Liver (tissue), 9 donors: ENCODE results near the gene MINDY1. TPM values are rescaled to one million over a fixed set of nuclear protein-coding genes. Genes with fewer than 3 reads are reported as not detected.

Experiments used
- DNase-seq: peaks from one replicate; pipeline ENCODE4 v3.0.0-alpha.2; 2017; ENCODE audit warnings: low spot score
- H3K27ac ChIP-seq, 2 donors: one replicate each; pipeline ENCODE4 v1.7.0; 2013; ENCODE audit warnings: inconsistent platforms in 2 of 2, low read length in 2 of 2, control low read depth in 1 of 2, low read depth in 1 of 2, mild to moderate bottlenecking in 1 of 2
- H3K27me3 ChIP-seq, 4 donors: one replicate each; pipeline versions ENCODE4 v1.6.1 to v1.7.0; 2013; ENCODE audit warnings: low read length in 3 of 4, inconsistent platforms in 1 of 4, mild to moderate bottlenecking in 1 of 4, moderate library complexity in 1 of 4; ENCODE audit not compliant: control insufficient read depth in 4 of 4, insufficient read depth in 4 of 4
- H3K36me3 ChIP-seq, 4 donors: one replicate each; pipeline versions ENCODE4 v1.6.1 to v1.7.0; 2013; ENCODE audit warnings: low read length in 3 of 4, mild to moderate bottlenecking in 3 of 4, low read depth in 1 of 4, moderate library complexity in 1 of 4; ENCODE audit not compliant: control insufficient read depth in 4 of 4, insufficient read depth in 3 of 4
- H3K4me1 ChIP-seq, 4 donors: one replicate each; pipeline versions ENCODE4 v1.6.1 to v1.7.0; 2013; ENCODE audit warnings: low read length in 3 of 4, mild to moderate bottlenecking in 3 of 4, moderate library complexity in 1 of 4; ENCODE audit not compliant: control insufficient read depth in 4 of 4, insufficient read depth in 4 of 4
- H3K4me3 ChIP-seq, 3 donors: one replicate each; pipeline versions ENCODE4 v1.6.1 to v1.7.0; 2013; ENCODE audit warnings: low read length in 3 of 3, control low read depth in 1 of 3, low read depth in 1 of 3, mild to moderate bottlenecking in 1 of 3
- H3K9ac ChIP-seq, 2 donors: one replicate each; pipeline ENCODE4 v1.7.0; 2013; ENCODE audit warnings: low read length in 2 of 2, mild to moderate bottlenecking in 2 of 2, moderate library complexity in 2 of 2, control low read depth in 1 of 2, low read depth in 1 of 2
- H3K9me3 ChIP-seq, 4 donors: one replicate each; pipeline versions ENCODE4 v1.6.1 to v1.7.0; 2013; ENCODE audit warnings: low read length in 3 of 4; ENCODE audit not compliant: control insufficient read depth in 4 of 4
- ATF3 ChIP-seq: IDR thresholded peaks from 2 replicates; pipeline ENCODE4 v1.6.1; 2016; ENCODE audit warnings: antibody characterized with exemption
- CTCF ChIP-seq: fragments of 150-350 bp; IDR thresholded peaks from 2 replicates; pipeline ENCODE4 v1.5.1; 2017; ENCODE audit warnings: improper control_type of control experiment, low read depth, low read length; ENCODE audit not compliant: missing input control
- FOXA2 ChIP-seq: IDR thresholded peaks from 2 replicates; pipeline ENCODE4 v1.6.1; 2016; ENCODE audit warnings: antibody characterized with exemption
- HNF4A ChIP-seq, 2 donors: conservative IDR thresholded peaks; 2 replicates each; pipeline ENCODE4 v1.6.1; 2016; ENCODE audit warnings: antibody characterized with exemption in 2 of 2, mild to moderate bottlenecking in 2 of 2
- JUND ChIP-seq, 2 donors: IDR thresholded peaks; 2 replicates each; pipeline ENCODE4 v1.6.1; 2016; ENCODE audit warnings: antibody characterized with exemption in 2 of 2
- MAX ChIP-seq: IDR thresholded peaks from 2 replicates; pipeline ENCODE4 v1.6.1; 2016; ENCODE audit warnings: antibody characterized with exemption
- RXRA ChIP-seq, 2 donors: IDR thresholded peaks; 2 replicates each; pipeline ENCODE4 v1.6.1; 2017 to 2018; ENCODE audit warnings: antibody characterized with exemption in 2 of 2, mild to moderate bottlenecking in 1 of 2
- WGBS: extraction: QIAGEN DNeasy Blood & Tissue Kit; methylation state at CpG from one replicate; pipeline ENCODE4 v1.1.7; 2013; 5-methylcytosine and 5-hydroxymethylcytosine counted together
- polyA plus RNA-seq, 2 donors: library from polyadenylated mRNA; stranded (reverse) in 1 of 2; unstranded in 1 of 2; fragments of 200-250 nt in 1 of 2; fragments of >200 nt in 1 of 2; fragmentation: Nextera tagmentation in 1 of 2; extraction: Ambion mirVana in 1 of 2; gene quantifications; one replicate each; pipeline versions ENCODE4 v1.2.1 to v1.2.3, GENCODE V29; 2013 to 2015
- total RNA-seq, 2 donors: library from RNA; depleted of rRNA; stranded (reverse); fragments of >200 nt; gene quantifications; one replicate each; pipeline ENCODE4 v1.2.3, GENCODE V29; 2014
- TF ChIP-seq, protein P1 (sequence below): IDR thresholded peaks from 2 replicates; pipeline ENCODE4 v1.6.1; 2016; ENCODE audit warnings: antibody characterized with exemption, mild to moderate bottlenecking
- TF ChIP-seq, protein P2 (sequence below): IDR thresholded peaks from 2 replicates; pipeline ENCODE4 v1.6.1; 2016; ENCODE audit warnings: antibody characterized with exemption
- donor health status: healthy.
- donor health status: healthy.
- donor health status: healthy.
- donor health status: healthy.
- donor health status: healthy.

The MINDY1 gene
- total and polyA plus RNA-seq, 4 donors, result 7.3 to 21.3 (median 9.0) TPM

DNA sequence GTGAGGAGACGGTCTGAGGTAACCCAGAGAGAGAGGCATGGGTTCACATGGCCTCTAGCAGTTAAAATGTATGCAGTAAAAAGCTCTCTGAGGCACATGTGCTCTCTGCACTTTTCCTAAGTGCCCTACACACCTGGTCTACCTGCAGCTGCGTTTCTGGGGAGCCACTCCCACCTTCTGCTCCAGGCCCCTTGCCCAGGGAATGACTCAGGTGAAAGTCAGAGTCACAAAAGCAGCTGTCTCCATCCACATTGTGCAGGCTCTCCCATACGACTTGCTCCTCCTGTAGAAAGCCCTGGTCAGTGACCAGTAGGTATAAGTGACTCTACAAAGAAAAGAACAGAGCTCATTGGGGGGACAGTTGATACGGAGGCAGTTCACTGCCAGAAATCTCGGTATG is 8.8 kb downstream of the MINDY1 start:
- TF ChIP-seq CTCF (no peak), MAX (no peak), FOXA2 (no peak), RXRA (IDR thresholded peaks at IDR 0.05) (no peak), ATF3 (no peak), JUND (IDR thresholded peaks at IDR 0.05) (no peak)
- TF ChIP-seq, protein P1, sequence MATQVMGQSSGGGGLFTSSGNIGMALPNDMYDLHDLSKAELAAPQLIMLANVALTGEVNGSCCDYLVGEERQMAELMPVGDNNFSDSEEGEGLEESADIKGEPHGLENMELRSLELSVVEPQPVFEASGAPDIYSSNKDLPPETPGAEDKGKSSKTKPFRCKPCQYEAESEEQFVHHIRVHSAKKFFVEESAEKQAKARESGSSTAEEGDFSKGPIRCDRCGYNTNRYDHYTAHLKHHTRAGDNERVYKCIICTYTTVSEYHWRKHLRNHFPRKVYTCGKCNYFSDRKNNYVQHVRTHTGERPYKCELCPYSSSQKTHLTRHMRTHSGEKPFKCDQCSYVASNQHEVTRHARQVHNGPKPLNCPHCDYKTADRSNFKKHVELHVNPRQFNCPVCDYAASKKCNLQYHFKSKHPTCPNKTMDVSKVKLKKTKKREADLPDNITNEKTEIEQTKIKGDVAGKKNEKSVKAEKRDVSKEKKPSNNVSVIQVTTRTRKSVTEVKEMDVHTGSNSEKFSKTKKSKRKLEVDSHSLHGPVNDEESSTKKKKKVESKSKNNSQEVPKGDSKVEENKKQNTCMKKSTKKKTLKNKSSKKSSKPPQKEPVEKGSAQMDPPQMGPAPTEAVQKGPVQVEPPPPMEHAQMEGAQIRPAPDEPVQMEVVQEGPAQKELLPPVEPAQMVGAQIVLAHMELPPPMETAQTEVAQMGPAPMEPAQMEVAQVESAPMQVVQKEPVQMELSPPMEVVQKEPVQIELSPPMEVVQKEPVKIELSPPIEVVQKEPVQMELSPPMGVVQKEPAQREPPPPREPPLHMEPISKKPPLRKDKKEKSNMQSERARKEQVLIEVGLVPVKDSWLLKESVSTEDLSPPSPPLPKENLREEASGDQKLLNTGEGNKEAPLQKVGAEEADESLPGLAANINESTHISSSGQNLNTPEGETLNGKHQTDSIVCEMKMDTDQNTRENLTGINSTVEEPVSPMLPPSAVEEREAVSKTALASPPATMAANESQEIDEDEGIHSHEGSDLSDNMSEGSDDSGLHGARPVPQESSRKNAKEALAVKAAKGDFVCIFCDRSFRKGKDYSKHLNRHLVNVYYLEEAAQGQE, result no peak
- TF ChIP-seq, protein P2, sequence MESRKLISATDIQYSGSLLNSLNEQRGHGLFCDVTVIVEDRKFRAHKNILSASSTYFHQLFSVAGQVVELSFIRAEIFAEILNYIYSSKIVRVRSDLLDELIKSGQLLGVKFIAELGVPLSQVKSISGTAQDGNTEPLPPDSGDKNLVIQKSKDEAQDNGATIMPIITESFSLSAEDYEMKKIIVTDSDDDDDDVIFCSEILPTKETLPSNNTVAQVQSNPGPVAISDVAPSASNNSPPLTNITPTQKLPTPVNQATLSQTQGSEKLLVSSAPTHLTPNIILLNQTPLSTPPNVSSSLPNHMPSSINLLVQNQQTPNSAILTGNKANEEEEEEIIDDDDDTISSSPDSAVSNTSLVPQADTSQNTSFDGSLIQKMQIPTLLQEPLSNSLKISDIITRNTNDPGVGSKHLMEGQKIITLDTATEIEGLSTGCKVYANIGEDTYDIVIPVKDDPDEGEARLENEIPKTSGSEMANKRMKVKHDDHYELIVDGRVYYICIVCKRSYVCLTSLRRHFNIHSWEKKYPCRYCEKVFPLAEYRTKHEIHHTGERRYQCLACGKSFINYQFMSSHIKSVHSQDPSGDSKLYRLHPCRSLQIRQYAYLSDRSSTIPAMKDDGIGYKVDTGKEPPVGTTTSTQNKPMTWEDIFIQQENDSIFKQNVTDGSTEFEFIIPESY, result no peak
- Histone ChIP-seq H3K27me3 (no peaks in the 10 kb centered on the region), H3K9me3 (no peaks in the 10 kb centered on the region), H3K27ac (no peak overlapping the region), H3K36me3 (peaks cover 6 to 52% (median 39%) of the 10 kb centered on the region in 4 donors), H3K4me1 (peaks cover 0 to 10% (median 6%) of the 10 kb centered on the region in 4 donors), H3K9ac (no peak overlapping the region), H3K4me3 (no peak overlapping the region)
- WGBS, result 65% methylated on average over 5 of the region's 5 CpGs
- no peak for DNase-seq

DNA sequence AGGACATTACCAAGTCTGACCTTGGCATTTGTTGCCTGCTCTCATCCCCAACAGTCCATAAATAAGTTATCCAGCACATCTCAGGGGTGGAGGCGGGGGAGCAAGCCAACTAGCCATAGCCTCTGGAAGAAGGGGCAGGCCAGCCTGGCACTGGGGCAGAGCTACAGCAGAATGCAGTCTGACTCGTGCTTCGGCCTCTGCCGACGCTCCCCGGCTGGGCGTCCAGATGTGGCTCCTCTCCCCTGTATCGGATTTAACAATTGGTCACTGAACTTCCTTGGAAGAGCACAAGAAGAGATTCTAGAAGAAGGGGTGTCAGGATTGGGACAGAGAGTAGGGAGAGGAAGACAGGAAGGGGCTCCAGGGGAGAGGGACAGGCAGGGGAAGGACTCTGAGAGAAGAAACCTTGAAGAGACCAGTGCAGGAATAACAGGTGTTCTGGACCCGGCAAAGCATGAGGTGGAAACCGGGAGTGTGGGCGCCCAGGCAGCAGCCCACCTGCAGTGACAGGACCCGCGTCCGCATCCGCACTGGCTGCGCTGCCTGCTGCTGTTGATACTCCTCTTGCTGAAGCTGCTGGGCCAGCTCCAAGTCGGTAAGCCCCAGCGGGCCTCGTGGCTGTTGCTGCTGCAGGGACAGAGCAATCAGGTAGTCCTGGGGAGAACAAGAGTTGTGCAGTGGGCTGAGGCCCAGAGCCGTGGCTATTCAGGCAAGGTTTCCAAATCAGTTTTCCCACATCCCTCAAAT is 9.4 kb downstream of the MINDY1 start:
- WGBS, result 93% methylated on average over 20 of the region's 20 CpGs
- H3K4me3 ChIP-seq, result no peak overlapping the region
- H3K4me1 ChIP-seq, result peaks cover 0 to 7% (median 2%) of the 10 kb centered on the region in 4 donors
- H3K9ac ChIP-seq, result no peak overlapping the region
- TF ChIP-seq HNF4A (conservative IDR thresholded peaks at IDR 0.05), result no peak
- DNase-seq, result no peak
- H3K27ac ChIP-seq, result no peak overlapping the region
- H3K27me3 ChIP-seq, result no peaks in the 10 kb centered on the region
- no peaks in the 10 kb centered on the region for H3K9me3 ChIP-seq
- H3K36me3 ChIP-seq, result peaks cover 6 to 49% (median 39%) of the 10 kb centered on the region in 4 donors
